COR-L47 (cell line): Measurements from ENCODE around the gene PLXDC1.
"Not testable (repeated sequence)": the region's sequence is repeated elsewhere in the genome, so short reads cannot be mapped to it uniquely, and the experiment has no call there.

Experiments used
- DNase-seq: peaks from one replicate; lab custom pipeline; 2025; lab: John Stamatoyannopoulos, UW

Gene PLXDC1

GRCh38 chr17:39155654-39156053 is 4.2 kb upstream of the PLXDC1 start:
- DNase-seq, result no peak

- DNase-seq, result peak; percentile 69
Measured at GRCh38 chr17:39153599-39154051, 2.2 kb upstream of the PLXDC1 start.

- DNase-seq, result no peak
Measured at GRCh38 chr17:39151943-39152818, 744 bp upstream of the PLXDC1 start.

GRCh38 chr17:39150795-39151149 is 665 bp downstream of the PLXDC1 start:
- no peak for DNase-seq

- DNase-seq, result no peak
Measured at GRCh38 chr17:39150104-39150634, 1.3 kb downstream of the PLXDC1 start.

- DNase-seq, result no peak
Measured at GRCh38 chr17:39147221-39148185, 3.9 kb downstream of the PLXDC1 start.

- no peak for DNase-seq
Measured at GRCh38 chr17:39146273-39146672, 5.2 kb downstream of the PLXDC1 start.

GRCh38 chr17:39145143-39145542 is 6.3 kb downstream of the PLXDC1 start:
- DNase-seq, result no peak

GRCh38 chr17:39144416-39144840 is 7.0 kb downstream of the PLXDC1 start:
- peak; percentile 50 for DNase-seq

- no peak for DNase-seq
Measured at GRCh38 chr17:39143552-39144093, 7.8 kb downstream of the PLXDC1 start.

GRCh38 chr17:39141915-39142664 is 9.3 kb downstream of the PLXDC1 start:
- DNase-seq, result no peak

- DNase-seq, result no peak
Measured at GRCh38 chr17:39141294-39141693, 10.1 kb downstream of the PLXDC1 start.

GRCh38 chr17:39139561-39139960 is 11.9 kb downstream of the PLXDC1 start:
- DNase-seq, result no peak

GRCh38 chr17:39139161-39139511 is 12.3 kb downstream of the PLXDC1 start:
- DNase-seq, result no peak

- no peak for DNase-seq
Measured at GRCh38 chr17:39138431-39139160, 12.8 kb downstream of the PLXDC1 start.

GRCh38 chr17:39134878-39135277 is 16.6 kb downstream of the PLXDC1 start:
- DNase-seq, result no peak

- DNase-seq, result no peak
Measured at GRCh38 chr17:39132192-39132610, 19.2 kb downstream of the PLXDC1 start.

GRCh38 chr17:39131616-39132015 is 19.8 kb downstream of the PLXDC1 start:
- no peak for DNase-seq

- no peak for DNase-seq
Measured at GRCh38 chr17:39130205-39130604, 21.2 kb downstream of the PLXDC1 start.

- DNase-seq, result not testable (repeated sequence)
Measured at GRCh38 chr17:39129544-39129943, 21.9 kb downstream of the PLXDC1 start.

- DNase-seq, result no peak
Measured at GRCh38 chr17:39126436-39126835, 25.0 kb downstream of the PLXDC1 start.
